HepG2 (cell line): Measurements from ENCODE around the gene RGS6. TPM values are rescaled to one million over a fixed set of nuclear protein-coding genes. Genes with fewer than 3 reads are reported as not detected.

ENCODE experiments used
- ATAC-seq: fragments of 200-7000 bp; cut with Tn5 transposase; 3 replicates; pipeline ENCODE4 v1.9.1; 2020; ENCODE audit warnings: mild to moderate bottlenecking, moderate library complexity
- BruUV-seq: library from RNA; stranded (reverse); fragments of 400-500 nt; replicated peaks from 2 replicates; lab custom pipeline; 2021; lab: Mats Ljungman, UMichigan
- CTCF ChIA-PET: fragments of 300-600 bp; formaldehyde crosslinking; extraction: SDS; loops from one replicate; lab custom pipeline; 2021; ENCODE audit warnings: low total read pairs, inconsistent platforms, low intra/inter-chr PET ratio; lab: Yijun Ruan, JAX
- POLR2A ChIA-PET: fragments of 350-600 bp; sonication (Branson Sonifier 250); formaldehyde crosslinking; loops from one replicate; lab custom pipeline; 2020; ENCODE audit warnings: antibody characterized with exemption, inconsistent platforms; lab: Yijun Ruan, JAX
- DNase-seq: peaks from one replicate; pipeline ENCODE4 v3.0.0-alpha.2; 2015; ENCODE audit warnings: low spot score
- FAIRE-seq: peaks from 3 replicates; lab custom pipeline; 2011; peaks lifted over from hg19 to GRCh38; lab: Jason Lieb, UNC
- H2AFZ ChIP-seq: one replicate; pipeline ENCODE4 v1.6.1; 2011; ENCODE audit warnings: low read length, inconsistent platforms
- H3K27ac ChIP-seq: fragments of 300-600 bp; 3 replicates; pipeline ENCODE4 v1.8.0; 2011; ENCODE audit warnings: mixed run types, mild to moderate bottlenecking, mixed read lengths, low read length, inconsistent platforms; ENCODE audit not compliant: insufficient read depth; ENCODE audit errors: extremely low read length
- H3K27me3 ChIP-seq, 2 experiments: fragments of 200-600 bp in 1 of 2; 2 replicates in 1 of 2; 3 replicates in 1 of 2; pipeline versions ENCODE4 v1.6.0 to v1.8.0; 2011; ENCODE audit warnings: low read length in 2 of 2, mild to moderate bottlenecking in 2 of 2, moderate library complexity in 2 of 2, inconsistent platforms in 1 of 2; ENCODE audit not compliant: insufficient read depth in 2 of 2, control insufficient read depth in 1 of 2
- H3K36me3 ChIP-seq, 2 experiments: fragments of 200-600 bp in 1 of 2; replicated peaks in 1 of 2; 2 replicates in 1 of 2; 3 replicates in 1 of 2; pipeline versions ENCODE4 v1.5.1 to v1.8.0; 2011; ENCODE audit warnings: low read length in 2 of 2, inconsistent platforms in 1 of 2; ENCODE audit not compliant: insufficient read depth in 2 of 2, control insufficient read depth in 1 of 2
- H3K4me1 ChIP-seq: 2 replicates; pipeline ENCODE4 v1.5.1; 2012; ENCODE audit warnings: low read length, inconsistent platforms; ENCODE audit not compliant: insufficient read depth
- H3K4me2 ChIP-seq: 2 replicates; pipeline ENCODE4 v1.6.0; 2011; ENCODE audit warnings: low read depth, low read length, inconsistent platforms
- H3K4me3 ChIP-seq, 3 experiments: fragments of 200-600 bp in 1 of 3; sonication (generic), shearing (Covaris generic) in 1 of 3; replicated peaks in 1 of 3; 2 replicates each; pipeline ENCODE4 v1.5.1; 2011 to 2016; ENCODE audit warnings: low read length in 3 of 3, inconsistent platforms in 2 of 3, low read depth in 2 of 3, mild to moderate bottlenecking in 2 of 3, control low read depth in 1 of 3, mixed read lengths in 1 of 3; ENCODE audit not compliant: insufficient read depth in 1 of 3
- H3K79me2 ChIP-seq: one replicate; pipeline ENCODE4 v1.6.1; 2011; ENCODE audit warnings: low read length, inconsistent platforms; ENCODE audit not compliant: insufficient read depth
- H3K9ac ChIP-seq: 2 replicates; pipeline ENCODE4 v1.6.0; 2011; ENCODE audit warnings: mild to moderate bottlenecking, low read depth, low read length, inconsistent platforms; ENCODE audit not compliant: insufficient read depth
- H3K9me3 ChIP-seq: 2 replicates; pipeline ENCODE4 v1.5.1; 2012; ENCODE audit warnings: mild to moderate bottlenecking, low read length
- H4K20me1 ChIP-seq: 2 replicates; pipeline ENCODE4 v1.6.0; 2011; ENCODE audit warnings: inconsistent platforms, mild to moderate bottlenecking, low read length, moderate library complexity; ENCODE audit not compliant: insufficient read depth
- EP300 ChIP-seq, 3 experiments: sonication (generic) in 1 of 3; formaldehyde crosslinking in 1 of 3; IDR thresholded peaks; 2 replicates each; pipeline versions ENCODE4 v1.5.1 to v1.6.1; 2011 to 2020; ENCODE audit warnings: low read depth in 2 of 3, low read length in 2 of 3, borderline replicate concordance in 1 of 3, improper control_type of control experiment in 1 of 3, mild to moderate bottlenecking in 1 of 3, missing genetic modification reagents in 1 of 3, moderate library complexity in 1 of 3
- EZH2 ChIP-seq: conservative IDR thresholded peaks from 2 replicates; pipeline ENCODE4 v1.6.1; 2012; ENCODE audit warnings: mild to moderate bottlenecking, low read depth, low read length, moderate library complexity
- KAT2B ChIP-seq: fragments of 150-350 bp; IDR thresholded peaks from 2 replicates; pipeline ENCODE4 v1.6.1; 2014; ENCODE audit warnings: low read depth, low read length, borderline replicate concordance
- KLF6 ChIP-seq: IDR thresholded peaks from 2 replicates; pipeline ENCODE4 v1.8.0; 2016; ENCODE audit warnings: missing biosample characterization, missing genetic modification reagents
- MXD4 ChIP-seq: IDR thresholded peaks from 2 replicates; pipeline ENCODE4 v1.6.1; 2016; ENCODE audit warnings: mild to moderate bottlenecking, missing biosample characterization, missing genetic modification reagents
- PHB2 ChIP-seq: fragments of 450-650 bp; IDR thresholded peaks from 2 replicates; pipeline ENCODE4 v1.6.1; 2018; ENCODE audit not compliant: partially characterized antibody
- REXO4 ChIP-seq: sonication (generic); formaldehyde crosslinking; IDR thresholded peaks from 2 replicates; pipeline ENCODE4 v1.8.0; 2022; ENCODE audit warnings: missing genetic modification reagents, mild to moderate bottlenecking, borderline replicate concordance
- ZNF12 ChIP-seq: sonication (generic); formaldehyde crosslinking; IDR thresholded peaks from 2 replicates; pipeline ENCODE4 v1.5.0; 2020; ENCODE audit warnings: missing genetic modification reagents
- ZNF232 ChIP-seq: sonication (generic); formaldehyde crosslinking; IDR thresholded peaks from 2 replicates; pipeline ENCODE4 v1.4.0; 2020; ENCODE audit warnings: missing genetic modification reagents, borderline replicate concordance
- ZNF234 ChIP-seq: sonication (generic); formaldehyde crosslinking; conservative IDR thresholded peaks from 2 replicates; pipeline ENCODE4 v1.5.1; 2020; ENCODE audit warnings: mild to moderate bottlenecking, missing genetic modification reagents
- ZNF430 ChIP-seq: sonication (generic); formaldehyde crosslinking; IDR thresholded peaks from 2 replicates; pipeline ENCODE4 v1.9.0; 2021; ENCODE audit warnings: mild to moderate bottlenecking, missing genetic modification reagents
- ZNF570 ChIP-seq: sonication (generic); formaldehyde crosslinking; IDR thresholded peaks from 2 replicates; pipeline ENCODE4 v1.4.0; 2020; ENCODE audit warnings: mild to moderate bottlenecking, missing genetic modification reagents, borderline replicate concordance
- ZNF850 ChIP-seq: sonication (generic); formaldehyde crosslinking; conservative IDR thresholded peaks from 2 replicates; pipeline ENCODE4 v1.9.0; 2021; ENCODE audit warnings: mild to moderate bottlenecking, missing genetic modification reagents
- ZNF878 ChIP-seq: sonication (generic); formaldehyde crosslinking; IDR thresholded peaks from 2 replicates; pipeline ENCODE4 v1.8.1; 2023; ENCODE audit warnings: mild to moderate bottlenecking, missing genetic modification reagents, moderate library complexity
- WGBS: methylation state at CpG from one replicate; pipeline ENCODE4 v1.1.6; 2017; ENCODE audit warnings: low lambda C conversion rate; 5-methylcytosine and 5-hydroxymethylcytosine counted together
- in situ Hi-C: cut with HindIII; loops from 2 replicates; pipeline ENCODE4 v1.10.0; 2017; ENCODE audit warnings: low pct_unique_long_range_greater_than_20kb; ENCODE audit not compliant: extremely low pct_ligation_motif_present
- intact Hi-C: fragments of 100-400 bp; cut with micrococcal nuclease; formaldehyde crosslinking; loops from one replicate; pipeline ENCODE4 v1.10.0; 2022; ENCODE audit not compliant: unreplicated experiment
- polyA plus RNA-seq, 8 experiments: library from polyadenylated mRNA; depleted of rRNA in 3 of 8; stranded (reverse) in 7 of 8; unstranded in 1 of 8; fragments of >200 nt; fragmentation: Illumina TruSeq in 4 of 8; extraction: Trizol in 4 of 8; gene quantifications; 2 replicates each; pipeline versions ENCODE4 v1.2.1 to v1.2.3, GENCODE V29; 2011 to 2016; ENCODE audit warnings: low read depth in 4 of 8, missing spikeins in 1 of 8, mixed read lengths in 1 of 8; ENCODE audit not compliant: insufficient read depth in 1 of 8
- total RNA-seq, 5 experiments: library from RNA; depleted of rRNA; stranded (reverse); fragments of >200 nt; fragmentation: Illumina TruSeq; extraction: Trizol; gene quantifications; 2 replicates each; pipeline ENCODE4 v1.2.3, GENCODE V29; 2016; ENCODE audit warnings: low read depth in 1 of 5
- TF ChIP-seq, protein P1 (sequence below): sonication (generic); formaldehyde crosslinking; IDR thresholded peaks from 2 replicates; pipeline ENCODE4 v1.9.0; 2021; ENCODE audit warnings: missing genetic modification reagents, borderline replicate concordance
- TF ChIP-seq, protein P2 (sequence below): sonication (generic); formaldehyde crosslinking; IDR thresholded peaks from 2 replicates; pipeline ENCODE4 v1.5.1; 2020; ENCODE audit warnings: mild to moderate bottlenecking, missing genetic modification reagents

The RGS6 gene
- total and polyA plus RNA-seq, 2 of the 13 experiments (the other 11 are each of a cell fraction or from before 2014, with no cell fraction given): not detected

DNA sequence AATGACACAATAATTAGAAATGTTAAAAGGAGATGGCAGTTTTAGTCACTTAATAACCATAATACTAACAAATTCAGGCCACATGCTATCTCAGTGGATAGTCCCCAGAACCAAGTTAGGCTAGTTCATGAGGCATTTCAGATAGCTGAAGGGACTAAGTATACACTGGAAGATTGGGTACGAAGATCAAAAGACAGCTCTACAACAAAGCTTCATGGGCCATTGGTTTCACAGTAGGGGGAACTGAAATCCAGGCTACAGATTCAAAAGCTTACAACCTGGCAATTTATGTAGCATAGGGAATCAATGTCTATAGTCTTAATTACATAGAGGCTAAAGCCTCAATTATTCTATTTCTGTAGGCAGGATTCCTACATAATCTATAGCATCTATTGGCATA, 343.0 kb downstream of the RGS6 start:
- Histone ChIP-seq H3K27me3 (no peaks in the 10 kb centered on the region), H3K79me2 (no peaks in the 10 kb centered on the region), H3K4me2 (no peak overlapping the region), H3K36me3 (no peaks in the 10 kb centered on the region), H3K4me1 (no peaks in the 10 kb centered on the region), H2AFZ (no peak overlapping the region), H3K9ac (no peak overlapping the region), H4K20me1 (no peaks in the 10 kb centered on the region)
- POLR2A ChIA-PET: no interaction called here
- DNase-seq: no peak
- ATAC-seq: no peak
- in situ Hi-C loops: no loop called here
- TF ChIP-seq ZNF570 (CRISPR knock-in tag): no peak
- no peak for TF ChIP-seq ZNF878
- no peak for TF ChIP-seq PHB2
- no peak for TF ChIP-seq KAT2B
- TF ChIP-seq MXD4 (CRISPR knock-in tag): no peak
- TF ChIP-seq KLF6 (CRISPR knock-in tag): no peak
- TF ChIP-seq, protein P1, sequence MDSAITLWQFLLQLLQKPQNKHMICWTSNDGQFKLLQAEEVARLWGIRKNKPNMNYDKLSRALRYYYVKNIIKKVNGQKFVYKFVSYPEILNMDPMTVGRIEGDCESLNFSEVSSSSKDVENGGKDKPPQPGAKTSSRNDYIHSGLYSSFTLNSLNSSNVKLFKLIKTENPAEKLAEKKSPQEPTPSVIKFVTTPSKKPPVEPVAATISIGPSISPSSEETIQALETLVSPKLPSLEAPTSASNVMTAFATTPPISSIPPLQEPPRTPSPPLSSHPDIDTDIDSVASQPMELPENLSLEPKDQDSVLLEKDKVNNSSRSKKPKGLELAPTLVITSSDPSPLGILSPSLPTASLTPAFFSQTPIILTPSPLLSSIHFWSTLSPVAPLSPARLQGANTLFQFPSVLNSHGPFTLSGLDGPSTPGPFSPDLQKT (CRISPR knock-in tag): no peak
- no peak for TF ChIP-seq ZNF232
- no peak for TF ChIP-seq ZNF12 (CRISPR knock-in tag)
- TF ChIP-seq, protein P2, sequence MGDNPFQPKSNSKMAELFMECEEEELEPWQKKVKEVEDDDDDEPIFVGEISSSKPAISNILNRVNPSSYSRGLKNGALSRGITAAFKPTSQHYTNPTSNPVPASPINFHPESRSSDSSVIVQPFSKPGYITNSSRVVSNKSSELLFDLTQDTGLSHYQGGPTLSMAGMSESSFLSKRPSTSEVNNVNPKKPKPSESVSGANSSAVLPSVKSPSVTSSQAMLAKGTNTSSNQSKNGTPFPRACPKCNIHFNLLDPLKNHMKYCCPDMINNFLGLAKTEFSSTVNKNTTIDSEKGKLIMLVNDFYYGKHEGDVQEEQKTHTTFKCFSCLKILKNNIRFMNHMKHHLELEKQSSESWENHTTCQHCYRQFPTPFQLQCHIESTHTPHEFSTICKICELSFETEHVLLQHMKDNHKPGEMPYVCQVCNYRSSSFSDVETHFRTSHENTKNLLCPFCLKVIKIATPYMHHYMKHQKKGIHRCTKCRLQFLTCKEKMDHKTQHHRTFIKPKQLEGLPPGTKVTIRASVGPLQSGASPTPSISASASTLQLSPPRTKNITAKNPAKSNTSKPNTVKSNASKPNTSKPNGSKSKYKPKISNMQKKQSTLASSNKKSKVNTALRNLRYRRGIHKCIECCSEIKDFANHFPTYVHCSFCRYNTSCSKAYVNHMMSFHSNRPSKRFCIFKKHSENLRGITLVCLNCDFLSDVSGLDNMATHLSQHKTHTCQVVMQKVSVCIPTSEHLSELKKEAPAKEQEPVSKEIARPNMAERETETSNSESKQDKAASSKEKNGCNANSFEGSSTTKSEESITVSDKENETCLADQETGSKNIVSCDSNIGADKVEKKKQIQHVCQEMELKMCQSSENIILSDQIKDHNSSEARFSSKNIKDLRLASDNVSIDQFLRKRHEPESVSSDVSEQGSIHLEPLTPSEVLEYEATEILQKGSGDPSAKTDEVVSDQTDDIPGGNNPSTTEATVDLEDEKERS (CRISPR knock-in tag): no peak
- no peak for TF ChIP-seq EP300 (IDR thresholded peaks at IDR 0.05; ENCODE audit: low read depth in 2 of 2, low read length in 2 of 2)
- no peak for TF ChIP-seq EP300 (CRISPR knock-in tag; IDR thresholded peaks at IDR 0.05; ENCODE audit: borderline replicate concordance)
- no peak for TF ChIP-seq EZH2
- TF ChIP-seq ZNF850 (CRISPR knock-in tag): no peak
- TF ChIP-seq ZNF234 (CRISPR knock-in tag): no peak
- no peak for TF ChIP-seq ZNF430 (CRISPR knock-in tag)
- TF ChIP-seq REXO4 (CRISPR knock-in tag): no peak
- TF ChIP-seq, all 625 proteins: peak for 0
- FAIRE-seq: no peak
- Histone ChIP-seq H3K4me3 (no peak overlapping the region), H3K27ac (no peak overlapping the region), H3K9me3 (peaks cover 5% of the 10 kb centered on the region)
- CTCF ChIA-PET: no interaction called here
- 5% methylated on average over 1 of the region's 1 CpG for WGBS
- no TSS peak for BruUV-seq
- intact Hi-C loops: no loop called here
